GM10266 (cell line): ENCODE data around the gene LRRC55.

Source experiments
- DNase-seq: peaks from one replicate; pipeline ENCODE4 v3.0.0; 2012; ENCODE audit errors: extremely low spot score
- CTCF ChIP-seq: IDR thresholded peaks from 2 replicates; pipeline ENCODE4 v1.5.1; 2012; ENCODE audit warnings: mild to moderate bottlenecking, low read depth; ENCODE audit not compliant: control insufficient read depth, insufficient read depth; ENCODE audit errors: missing control alignments

Gene LRRC55

GRCh38 chr11:57213342-57214097, 31.8 kb downstream of the LRRC55 start:
- TF ChIP-seq CTCF, result no peak
- no peak for DNase-seq

GRCh38 chr11:57214098-57214417, 32.3 kb downstream of the LRRC55 start:
- no peak for DNase-seq
- no peak for TF ChIP-seq CTCF

- no peak for TF ChIP-seq CTCF
- DNase-seq, result no peak
These were observed 32.7 kb downstream of the LRRC55 start for GRCh38 chr11:57214494-57214893.

- DNase-seq, result no peak
- TF ChIP-seq CTCF, result no peak
These were observed 34.7 kb downstream of the LRRC55 start for GRCh38 chr11:57216463-57216862.

GRCh38 chr11:57217053-57217452, 35.3 kb downstream of the LRRC55 start:
- no peak for TF ChIP-seq CTCF
- DNase-seq, result no peak

- no peak for DNase-seq
- TF ChIP-seq CTCF, result no peak
These were observed 37.4 kb downstream of the LRRC55 start for GRCh38 chr11:57219021-57219627.

- DNase-seq, result no peak
- TF ChIP-seq CTCF, result no peak
These were observed 40.5 kb downstream of the LRRC55 start for GRCh38 chr11:57222239-57222638.
